ENCODE data around the gene SIGLEC12.

SIGLEC12 gene

GRCh38 chr19:51525651-51526050 is 24.1 kb upstream of the SIGLEC12 start:
- no peak for TF ChIP-seq CTCF (IDR thresholded peaks at IDR 0.05; ENCODE audit: low read depth, low read length, missing control alignments)
- no peak for DNase-seq (ENCODE audit: low read depth)
- H3K4me3 ChIP-seq (ENCODE audit: low read depth, low read length): no peak overlapping the region
- in situ Hi-C loops (cut with HindIII; ENCODE audit: low sequenced_read_pairs): no loop called here

GRCh38 chr19:51524666-51525264 is 23.2 kb upstream of the SIGLEC12 start:
- in situ Hi-C loops (cut with HindIII; ENCODE audit: low sequenced_read_pairs): no loop called here
- DNase-seq (ENCODE audit: low read depth): no peak
- no peak for TF ChIP-seq CTCF (IDR thresholded peaks at IDR 0.05; ENCODE audit: low read depth, low read length, missing control alignments)
- no peak overlapping the region for H3K4me3 ChIP-seq (ENCODE audit: low read depth, low read length)

- in situ Hi-C loops (cut with HindIII; ENCODE audit: low sequenced_read_pairs): no loop called here
- H3K4me3 ChIP-seq (ENCODE audit: low read depth, low read length): no peak overlapping the region
- no peak for DNase-seq (ENCODE audit: low read depth)
- no peak for TF ChIP-seq CTCF (IDR thresholded peaks at IDR 0.05; ENCODE audit: low read depth, low read length, missing control alignments)
These were observed 20.2 kb upstream of the SIGLEC12 start for GRCh38 chr19:51521781-51522180.

- no peak for TF ChIP-seq CTCF (IDR thresholded peaks at IDR 0.05; ENCODE audit: low read depth, low read length, missing control alignments)
- no peak for DNase-seq (ENCODE audit: low read depth)
- H3K4me3 ChIP-seq (ENCODE audit: low read depth, low read length): no peak overlapping the region
- in situ Hi-C loops (cut with HindIII; ENCODE audit: low sequenced_read_pairs): no loop called here
These were observed 19.8 kb upstream of the SIGLEC12 start for GRCh38 chr19:51521357-51521756.

GRCh38 chr19:51520728-51521127 is 19.1 kb upstream of the SIGLEC12 start:
- DNase-seq (ENCODE audit: low read depth): no peak
- TF ChIP-seq CTCF (IDR thresholded peaks at IDR 0.05; ENCODE audit: low read depth, low read length, missing control alignments): no peak
- no peak overlapping the region for H3K4me3 ChIP-seq (ENCODE audit: low read depth, low read length)
- in situ Hi-C loops (cut with HindIII; ENCODE audit: low sequenced_read_pairs): no loop called here

GRCh38 chr19:51514866-51515481 is 13.4 kb upstream of the SIGLEC12 start:
- no peak overlapping the region for H3K4me3 ChIP-seq (ENCODE audit: low read depth, low read length)
- in situ Hi-C loops (cut with HindIII; ENCODE audit: low sequenced_read_pairs): no loop called here
- DNase-seq (ENCODE audit: low read depth): peak; percentile 20
- peak; percentile 68 for TF ChIP-seq CTCF (IDR thresholded peaks at IDR 0.05; ENCODE audit: low read depth, low read length, missing control alignments)
